SU-DHL-6 (cell line): ENCODE results near the gene ZNF334.

ENCODE experiments used
- EZH2phosphoT487 ChIP-seq: fragments of 200-600 bp; sonication (generic), shearing (Covaris generic); conservative IDR thresholded peaks from 2 replicates; pipeline ENCODE4 v1.6.1; 2018; ENCODE audit warnings: mild to moderate bottlenecking, antibody characterized with exemption, low read length, moderate library complexity, mixed read lengths
- TF ChIP-seq, protein P1 (sequence below): fragments of 200-600 bp; sonication (generic); IDR thresholded peaks from one replicate; pipeline ENCODE4 v1.5.1; 2017; ENCODE audit warnings: antibody characterized with exemption, mild to moderate bottlenecking, low read length, moderate library complexity; ENCODE audit not compliant: insufficient read depth, poor library complexity, severe bottlenecking

DNA sequence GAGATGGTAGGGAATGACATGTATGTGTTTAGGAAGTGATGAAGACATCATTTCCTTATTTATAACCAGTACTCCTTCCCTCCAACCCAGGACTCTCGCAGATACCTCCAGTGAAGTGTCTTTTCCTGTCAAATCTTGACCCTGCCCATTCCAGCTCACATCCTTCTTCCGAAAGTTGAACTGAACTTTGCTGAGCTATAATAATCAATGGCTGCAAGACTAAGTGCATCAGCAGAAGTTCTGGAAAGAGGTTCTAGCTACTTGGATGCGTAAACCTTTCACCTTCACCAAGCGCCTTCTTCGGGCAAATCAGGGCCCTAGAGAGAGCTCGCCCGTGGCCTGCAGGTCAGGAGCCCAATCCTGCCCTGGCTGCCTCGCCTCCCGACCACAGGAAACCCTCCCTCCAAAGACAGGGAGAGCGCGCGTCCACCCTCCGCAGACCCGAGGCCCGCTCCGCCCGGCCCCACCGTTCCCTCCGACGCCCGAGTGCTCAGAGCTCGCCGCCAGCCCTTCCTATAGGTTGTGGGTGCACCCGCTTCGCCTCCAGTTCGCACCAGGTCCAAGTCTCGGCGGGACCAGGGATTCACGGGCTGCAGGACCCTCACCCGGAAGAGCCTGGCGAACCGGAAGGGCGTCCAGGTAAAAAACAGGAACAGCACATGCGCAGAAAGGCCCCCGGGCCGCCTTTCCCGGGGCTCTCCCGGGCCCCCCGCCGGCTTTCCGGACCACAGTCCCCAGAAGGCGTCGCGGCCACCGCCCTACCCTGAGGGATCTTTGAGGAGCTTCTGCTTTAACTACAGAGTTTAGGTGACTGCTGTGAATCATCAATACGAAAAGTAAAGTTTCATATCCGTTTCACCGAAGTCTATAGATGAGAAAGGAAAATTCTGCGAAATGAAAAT lies at the start of gene ZNF334:
- TF ChIP-seq, protein P1, sequence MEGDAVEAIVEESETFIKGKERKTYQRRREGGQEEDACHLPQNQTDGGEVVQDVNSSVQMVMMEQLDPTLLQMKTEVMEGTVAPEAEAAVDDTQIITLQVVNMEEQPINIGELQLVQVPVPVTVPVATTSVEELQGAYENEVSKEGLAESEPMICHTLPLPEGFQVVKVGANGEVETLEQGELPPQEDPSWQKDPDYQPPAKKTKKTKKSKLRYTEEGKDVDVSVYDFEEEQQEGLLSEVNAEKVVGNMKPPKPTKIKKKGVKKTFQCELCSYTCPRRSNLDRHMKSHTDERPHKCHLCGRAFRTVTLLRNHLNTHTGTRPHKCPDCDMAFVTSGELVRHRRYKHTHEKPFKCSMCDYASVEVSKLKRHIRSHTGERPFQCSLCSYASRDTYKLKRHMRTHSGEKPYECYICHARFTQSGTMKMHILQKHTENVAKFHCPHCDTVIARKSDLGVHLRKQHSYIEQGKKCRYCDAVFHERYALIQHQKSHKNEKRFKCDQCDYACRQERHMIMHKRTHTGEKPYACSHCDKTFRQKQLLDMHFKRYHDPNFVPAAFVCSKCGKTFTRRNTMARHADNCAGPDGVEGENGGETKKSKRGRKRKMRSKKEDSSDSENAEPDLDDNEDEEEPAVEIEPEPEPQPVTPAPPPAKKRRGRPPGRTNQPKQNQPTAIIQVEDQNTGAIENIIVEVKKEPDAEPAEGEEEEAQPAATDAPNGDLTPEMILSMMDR = no peak
- no peak for TF ChIP-seq EZH2phosphoT487
